Trophoblast cell (in vitro differentiated cells and primary cell): ENCODE results near the gene EFNA4.

Experiments
- DNase-seq, 2 donors: peaks; one replicate each; pipeline ENCODE4 v3.0.0-alpha.2; 2016
- H2AFZ ChIP-seq: 2 replicates; pipeline ENCODE4 v1.6.1; 2013; ENCODE audit warnings: low read length, moderate library complexity, mild to moderate bottlenecking; ENCODE audit not compliant: insufficient read depth, poor library complexity
- H2AK5ac ChIP-seq: 2 replicates; pipeline ENCODE4 v1.6.1; 2013; ENCODE audit warnings: mild to moderate bottlenecking, low read length
- H2BK120ac ChIP-seq: 2 replicates; pipeline ENCODE4 v1.6.1; 2013; ENCODE audit warnings: low read length, mild to moderate bottlenecking, moderate library complexity; ENCODE audit not compliant: insufficient read depth, poor library complexity
- H2BK12ac ChIP-seq: 2 replicates; pipeline ENCODE4 v1.6.1; 2013; ENCODE audit warnings: mild to moderate bottlenecking, low read length, moderate library complexity
- H2BK5ac ChIP-seq: 2 replicates; pipeline ENCODE4 v1.6.1; 2013; ENCODE audit warnings: low read length, low read depth, moderate library complexity, mild to moderate bottlenecking; ENCODE audit not compliant: poor library complexity
- H3K14ac ChIP-seq: 2 replicates; pipeline ENCODE4 v1.6.1; 2013; ENCODE audit warnings: mild to moderate bottlenecking, low read length
- H3K18ac ChIP-seq: 2 replicates; pipeline ENCODE4 v1.6.1; 2013; ENCODE audit warnings: mild to moderate bottlenecking, low read length
- H3K23ac ChIP-seq: 2 replicates; pipeline ENCODE4 v1.6.1; 2013; ENCODE audit warnings: low read length
- H3K27ac ChIP-seq: 2 replicates; pipeline ENCODE4 v1.5.1; 2013; ENCODE audit warnings: low read depth, mild to moderate bottlenecking, inconsistent platforms, low read length, moderate library complexity
- H3K27me3 ChIP-seq: 2 replicates; pipeline ENCODE4 v1.6.1; 2013; ENCODE audit warnings: inconsistent platforms, mild to moderate bottlenecking, low read length, moderate library complexity; ENCODE audit not compliant: insufficient read depth
- H3K36me3 ChIP-seq, 2 experiments: 1 replicate in 1 of 2; 2 replicates in 1 of 2; pipeline ENCODE4 v1.6.1; 2013; ENCODE audit warnings: low read length in 2 of 2, mild to moderate bottlenecking in 2 of 2, moderate library complexity in 1 of 2; ENCODE audit not compliant: insufficient read depth in 2 of 2, control insufficient read depth in 1 of 2
- H3K4ac ChIP-seq: 2 replicates; pipeline ENCODE4 v1.6.1; 2013; ENCODE audit warnings: low read depth, mild to moderate bottlenecking, low read length, moderate library complexity
- H3K4me1 ChIP-seq, 2 experiments: 1 replicate in 1 of 2; 2 replicates in 1 of 2; pipeline ENCODE4 v1.6.1; 2013; ENCODE audit warnings: low read length in 2 of 2, mild to moderate bottlenecking in 2 of 2, moderate library complexity in 1 of 2; ENCODE audit not compliant: insufficient read depth in 2 of 2, control insufficient read depth in 1 of 2
- H3K4me2 ChIP-seq: 2 replicates; pipeline ENCODE4 v1.6.1; 2013; ENCODE audit warnings: inconsistent platforms, mild to moderate bottlenecking, low read length, moderate library complexity
- H3K4me3 ChIP-seq: 2 replicates; pipeline ENCODE4 v1.5.1; 2013; ENCODE audit warnings: mild to moderate bottlenecking, low read depth, low read length, inconsistent platforms
- H3K79me1 ChIP-seq: one replicate; pipeline ENCODE4 v1.6.1; 2013; ENCODE audit warnings: low read length
- H3K79me2 ChIP-seq: 2 replicates; pipeline ENCODE4 v1.6.1; 2013; ENCODE audit warnings: low read length, mild to moderate bottlenecking; ENCODE audit not compliant: control insufficient read depth, insufficient read depth, poor library complexity
- H3K9ac ChIP-seq: 2 replicates; pipeline ENCODE4 v1.6.1; 2013; ENCODE audit warnings: mild to moderate bottlenecking, low read length
- H3K9me3 ChIP-seq: 2 replicates; pipeline ENCODE4 v1.6.1; 2013; ENCODE audit warnings: low read depth, mild to moderate bottlenecking, control low read depth, inconsistent platforms, low read length; ENCODE audit not compliant: insufficient read depth
- H4K12ac ChIP-seq: 2 replicates; pipeline ENCODE4 v1.6.1; 2013; ENCODE audit warnings: low read depth, mild to moderate bottlenecking, low read length, moderate library complexity
- H4K8ac ChIP-seq: 2 replicates; pipeline ENCODE4 v1.6.1; 2013; ENCODE audit warnings: low read depth, mild to moderate bottlenecking, low read length, moderate library complexity
- H4K91ac ChIP-seq: one replicate; pipeline ENCODE4 v1.6.1; 2013; ENCODE audit warnings: low read depth, mild to moderate bottlenecking, low read length, moderate library complexity
- WGBS: extraction: QIAGEN DNeasy Blood & Tissue Kit; methylation state at CpG from one replicate; pipeline ENCODE4 v1.1.7; 2013; ENCODE audit warnings: missing lambda C conversion rate; ENCODE audit not compliant: insufficient read length, insufficient coverage; ENCODE audit errors: extremely low coverage; 5-methylcytosine and 5-hydroxymethylcytosine counted together

The EFNA4 gene

GRCh38 chr1:155110826-155111225, 47.3 kb downstream of the EFNA4 start:
- Histone ChIP-seq H3K27me3 (no peaks in the 10 kb centered on the region), H3K14ac (no peak overlapping the region), H3K9me3 (no peaks in the 10 kb centered on the region), H3K79me2 (peaks cover 2% of the 10 kb centered on the region), H3K4me3 (no peak overlapping the region), H4K91ac (no peak overlapping the region), H3K18ac (no peak overlapping the region), H3K79me1 (peaks cover 10% of the 10 kb centered on the region), H2BK12ac (no peak overlapping the region), H4K12ac (no peak overlapping the region), H3K4ac (no peak overlapping the region), H3K27ac (no peak overlapping the region), H4K8ac (no peak overlapping the region), H3K23ac (no peak overlapping the region), H3K9ac (no peak overlapping the region), H2AK5ac (no peak overlapping the region), H3K4me1 (peaks cover 9 to 16% of the 10 kb centered on the region in 2 experiments), H2BK5ac (no peak overlapping the region), H2BK120ac (no peak overlapping the region), H3K36me3 (no peaks in the 10 kb centered on the region), H2AFZ (no peak overlapping the region), H3K4me2 (no peak overlapping the region)
- no CpG with 5 or more reads among the region's 8 CpGs for WGBS
- no peak for DNase-seq

- H4K8ac ChIP-seq, result no peak overlapping the region
- H2AFZ ChIP-seq, result no peak overlapping the region
- peaks cover 2% of the 10 kb centered on the region for H3K79me2 ChIP-seq
- no peak overlapping the region for H3K14ac ChIP-seq
- H3K4ac ChIP-seq, result no peak overlapping the region
- no peak overlapping the region for H3K23ac ChIP-seq
- H4K12ac ChIP-seq, result no peak overlapping the region
- no peaks in the 10 kb centered on the region for H3K9me3 ChIP-seq
- H3K36me3 ChIP-seq, result no peaks in the 10 kb centered on the region
- no peak overlapping the region for H3K27ac ChIP-seq
- peaks cover 9 to 18% of the 10 kb centered on the region in 2 experiments for H3K4me1 ChIP-seq
- no CpG with 5 or more reads among the region's 5 CpGs for WGBS
- H3K18ac ChIP-seq, result no peak overlapping the region
- no peak overlapping the region for H2BK12ac ChIP-seq
- H4K91ac ChIP-seq, result no peak overlapping the region
- no peaks in the 10 kb centered on the region for H3K27me3 ChIP-seq
- peaks cover 10% of the 10 kb centered on the region for H3K79me1 ChIP-seq
- no peak overlapping the region for H3K4me3 ChIP-seq
- no peak overlapping the region for H3K9ac ChIP-seq
- no peak overlapping the region for H2AK5ac ChIP-seq
- peak overlapping the region; percentile 26 for H3K4me2 ChIP-seq
- H2BK5ac ChIP-seq, result no peak overlapping the region
- H2BK120ac ChIP-seq, result no peak overlapping the region
- no peak for DNase-seq
Observed at GRCh38 chr1:155113450-155113980, 50.0 kb downstream of the EFNA4 start.

- no peak overlapping the region for H3K4ac ChIP-seq
- H3K4me1 ChIP-seq, result peaks cover 12 to 32% of the 10 kb centered on the region in 2 experiments
- H2BK12ac ChIP-seq, result peak overlapping the region; percentile 25
- no peaks in the 10 kb centered on the region for H3K9me3 ChIP-seq
- H2AFZ ChIP-seq, result no peak overlapping the region
- H3K14ac ChIP-seq, result no peak overlapping the region
- no peak overlapping the region for H4K91ac ChIP-seq
- no peak overlapping the region for H2BK5ac ChIP-seq
- no peak overlapping the region for H3K4me2 ChIP-seq
- no peak overlapping the region for H4K8ac ChIP-seq
- no CpG with 5 or more reads among the region's 5 CpGs for WGBS
- no peak overlapping the region for H3K23ac ChIP-seq
- H2BK120ac ChIP-seq, result peak overlapping the region; percentile 30
- H2AK5ac ChIP-seq, result peak overlapping the region; percentile 42
- H3K79me1 ChIP-seq, result peaks cover 9% of the 10 kb centered on the region
- H3K36me3 ChIP-seq, result no peaks in the 10 kb centered on the region
- no peak for DNase-seq
- no peaks in the 10 kb centered on the region for H3K27me3 ChIP-seq
- H3K4me3 ChIP-seq, result no peak overlapping the region
- no peak overlapping the region for H3K18ac ChIP-seq
- H3K27ac ChIP-seq, result no peak overlapping the region
- no peak overlapping the region for H4K12ac ChIP-seq
- H3K79me2 ChIP-seq, result peaks cover 2% of the 10 kb centered on the region
- no peak overlapping the region for H3K9ac ChIP-seq
Observed at GRCh38 chr1:155116113-155116764, 52.7 kb downstream of the EFNA4 start.

- peak; percentile 82 to 84 for DNase-seq
- no CpG with 5 or more reads among the region's 4 CpGs for WGBS
- H3K27me3 ChIP-seq, result no peaks in the 10 kb centered on the region
- no peak overlapping the region for H3K14ac ChIP-seq
- H3K9me3 ChIP-seq, result no peaks in the 10 kb centered on the region
- H4K8ac ChIP-seq, result no peak overlapping the region
- H3K4me2 ChIP-seq, result no peak overlapping the region
- no peak overlapping the region for H3K4me3 ChIP-seq
- no peak overlapping the region for H3K9ac ChIP-seq
- no peak overlapping the region for H2AFZ ChIP-seq
- H3K23ac ChIP-seq, result no peak overlapping the region
- no peak overlapping the region for H3K27ac ChIP-seq
- H3K79me2 ChIP-seq, result no peaks in the 10 kb centered on the region
- no peak overlapping the region for H4K12ac ChIP-seq
- H4K91ac ChIP-seq, result no peak overlapping the region
- H2AK5ac ChIP-seq, result no peak overlapping the region
- no peak overlapping the region for H3K4ac ChIP-seq
- no peak overlapping the region for H2BK12ac ChIP-seq
- H3K18ac ChIP-seq, result no peak overlapping the region
- H3K4me1 ChIP-seq, result peaks cover 5 to 24% of the 10 kb centered on the region in 2 experiments
- H2BK5ac ChIP-seq, result no peak overlapping the region
- H3K79me1 ChIP-seq, result peaks cover 2% of the 10 kb centered on the region
- H2BK120ac ChIP-seq, result no peak overlapping the region
- H3K36me3 ChIP-seq, result no peaks in the 10 kb centered on the region
Observed at GRCh38 chr1:155117610-155118009, 54.1 kb downstream of the EFNA4 start.
